Activated T-helper 1 cell treated with Interleukin-2 at 50 U/mL for 16 hours (primary cell): Measurements from ENCODE around the gene PICK1.

Experiments
- DNase-seq: peaks from one replicate; pipeline ENCODE4 v3.0.0-alpha.2; 2020; ENCODE audit warnings: low read depth

PICK1 gene

GRCh38 chr22:38088629-38089473 is 31.6 kb downstream of the PICK1 start:
- no peak for DNase-seq

GRCh38 chr22:38089474-38089851 is 32.3 kb downstream of the PICK1 start:
- no peak for DNase-seq

- DNase-seq: no peak
These were observed 39.9 kb downstream of the PICK1 start for GRCh38 chr22:38097058-38097457.

- no peak for DNase-seq
These were observed 40.6 kb downstream of the PICK1 start for GRCh38 chr22:38097557-38098409.

GRCh38 chr22:38098410-38099249 is 41.4 kb downstream of the PICK1 start:
- no peak for DNase-seq

- DNase-seq: no peak
These were observed 46.4 kb downstream of the PICK1 start for GRCh38 chr22:38103641-38104040.

- DNase-seq: no peak
These were observed 46.9 kb downstream of the PICK1 start for GRCh38 chr22:38104084-38104483.

- DNase-seq: no peak
These were observed 49.8 kb downstream of the PICK1 start for GRCh38 chr22:38106814-38107578.

GRCh38 chr22:38107692-38108515 is 50.7 kb downstream of the PICK1 start:
- no peak for DNase-seq

GRCh38 chr22:38108561-38109319 is 51.5 kb downstream of the PICK1 start:
- DNase-seq: no peak

GRCh38 chr22:38109371-38110001 is 52.3 kb downstream of the PICK1 start:
- no peak for DNase-seq

GRCh38 chr22:38110008-38110862 is 53.0 kb downstream of the PICK1 start, which contains the start of gene BAIAP2L2:
Gene BAIAP2L2 (minus strand): TSS chr22:38110684. CDS start chr22:38110525, 159 bp downstream.
- no peak for DNase-seq

GRCh38 chr22:38110863-38111852 is 54.0 kb downstream of the PICK1 start:
- DNase-seq: no peak

GRCh38 chr22:38111925-38112355 is 54.7 kb downstream of the PICK1 start:
- DNase-seq: no peak

GRCh38 chr22:38112381-38112780 is 55.2 kb downstream of the PICK1 start:
- DNase-seq: no peak

- peak; percentile 58 for DNase-seq
These were observed 57.5 kb downstream of the PICK1 start for GRCh38 chr22:38114484-38115398.
